ENCODE data around the gene ANKRD39.

Gene ANKRD39

DNA sequence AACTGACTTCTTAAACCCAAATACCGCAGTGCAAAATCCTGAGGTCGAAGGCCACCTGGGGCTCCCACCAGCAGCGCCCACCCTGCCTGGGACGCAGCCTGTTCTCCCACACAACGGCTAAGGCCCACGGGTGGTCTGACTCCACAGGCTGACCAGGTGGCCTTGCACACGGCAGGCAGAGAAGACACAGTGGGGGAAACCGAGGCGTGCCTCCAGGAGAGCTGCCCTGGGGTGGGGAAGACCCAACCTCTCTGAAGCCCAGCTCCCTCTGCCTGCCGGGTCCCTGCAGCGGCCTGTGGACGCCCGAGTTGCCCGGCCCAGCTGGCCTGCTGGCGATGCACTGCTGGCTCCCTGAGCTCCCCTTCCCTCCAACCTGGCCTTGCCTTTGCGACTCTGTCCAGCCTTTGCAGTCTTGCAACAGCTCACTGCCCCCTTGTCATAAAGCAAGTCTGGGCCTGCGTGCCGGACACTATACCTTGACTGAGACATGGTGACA is 21.8 kb upstream of the ANKRD39 start:
- Histone ChIP-seq H3K4me1 (ENCODE audit: control insufficient read depth in 1 of 2, insufficient read depth in 2 of 2, low read length in 2 of 2) (peaks cover 0 to 5% of the 10 kb centered on the region in 2 donors), H3K9me3 (ENCODE audit: control insufficient read depth in 1 of 2, low read length in 2 of 2) (no peaks in the 10 kb centered on the region), H3K9ac (ENCODE audit: low read depth in 1 of 2, low read length in 2 of 2) (no peak overlapping the region), H3K27ac (ENCODE audit: low read depth, low read length) (no peak overlapping the region), H3K36me3 (ENCODE audit: control insufficient read depth in 1 of 2, insufficient read depth in 2 of 2, low read length in 2 of 2) (no peaks in the 10 kb centered on the region), H3K4me3 (ENCODE audit: low read depth in 1 of 2, low read length in 2 of 2) (no peak overlapping the region), H3K27me3 (ENCODE audit: control insufficient read depth in 1 of 2, insufficient read depth in 2 of 2, low read length in 2 of 2) (no peaks in the 10 kb centered on the region)

DNA sequence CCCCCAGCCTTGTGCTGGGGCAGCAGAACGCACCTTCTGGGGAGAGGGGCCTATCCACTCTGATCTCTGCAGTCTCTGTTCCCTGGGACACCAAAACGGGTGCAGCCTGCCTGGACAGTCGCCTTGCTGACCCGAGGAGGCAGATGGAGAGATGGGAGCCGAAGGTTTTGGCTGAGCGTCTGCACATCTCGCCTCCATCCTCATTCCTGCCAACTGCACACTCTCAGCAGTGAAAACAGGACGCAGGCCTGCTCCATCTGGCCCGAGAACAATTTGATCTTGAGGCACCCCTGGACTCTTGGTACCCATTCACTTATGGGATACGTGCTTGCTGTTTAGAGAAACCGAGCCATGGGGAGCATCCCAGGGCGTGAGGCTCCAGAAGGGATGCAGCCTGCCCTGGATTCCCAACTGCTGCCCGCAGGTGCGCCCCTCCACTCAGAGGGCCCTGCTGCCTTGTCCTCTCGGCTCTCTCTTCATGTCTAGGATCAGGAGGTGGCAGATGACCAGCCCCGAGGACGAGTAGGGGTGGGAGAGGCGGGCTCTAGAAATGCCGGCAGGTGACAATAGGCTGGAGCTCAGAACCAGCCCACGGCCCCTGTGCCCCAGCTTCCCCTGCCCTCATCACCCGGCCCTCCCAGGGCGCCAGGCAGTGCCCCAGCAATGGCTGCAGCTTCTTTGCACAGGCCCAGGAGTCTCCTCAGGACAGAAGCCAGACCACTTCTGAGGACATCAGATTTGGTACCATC is 21.2 kb upstream of the ANKRD39 start:
- no peak overlapping the region for H3K27ac ChIP-seq (ENCODE audit: low read depth, low read length)
- no peak overlapping the region for H3K9ac ChIP-seq (ENCODE audit: low read depth in 1 of 2, low read length in 2 of 2)
- H3K4me3 ChIP-seq (ENCODE audit: low read depth in 1 of 2, low read length in 2 of 2): no peak overlapping the region
- no peaks in the 10 kb centered on the region for H3K36me3 ChIP-seq (ENCODE audit: control insufficient read depth in 1 of 2, insufficient read depth in 2 of 2, low read length in 2 of 2)
- H3K4me1 ChIP-seq (ENCODE audit: control insufficient read depth in 1 of 2, insufficient read depth in 2 of 2, low read length in 2 of 2): peaks cover 0 to 9% of the 10 kb centered on the region in 2 donors
- H3K9me3 ChIP-seq (ENCODE audit: control insufficient read depth in 1 of 2, low read length in 2 of 2): no peaks in the 10 kb centered on the region
- H3K27me3 ChIP-seq (ENCODE audit: control insufficient read depth in 1 of 2, insufficient read depth in 2 of 2, low read length in 2 of 2): no peaks in the 10 kb centered on the region

DNA sequence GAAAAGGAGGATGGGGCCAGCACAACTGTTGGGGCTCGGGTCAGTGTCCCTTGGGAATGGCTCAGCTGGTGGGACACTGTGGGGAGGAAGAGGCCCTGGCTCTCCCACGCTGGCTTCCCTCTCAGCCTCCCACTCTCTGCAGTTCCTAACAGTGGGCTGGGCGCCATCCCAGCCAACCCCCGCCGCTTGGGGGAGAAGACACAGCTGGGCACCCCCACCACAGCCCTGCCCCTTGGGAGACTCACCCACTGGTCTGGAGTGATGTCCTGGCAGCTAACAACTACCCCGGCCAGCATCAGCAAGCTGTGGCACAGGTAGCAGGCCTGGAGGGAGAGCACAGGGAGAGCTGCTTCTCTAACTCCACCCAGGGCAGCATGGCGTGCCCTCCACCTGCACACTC is 20.4 kb upstream of the ANKRD39 start:
- H3K9ac ChIP-seq (ENCODE audit: low read depth in 1 of 2, low read length in 2 of 2): no peak overlapping the region
- no peak overlapping the region for H3K27ac ChIP-seq (ENCODE audit: low read depth, low read length)
- peaks cover 0 to 12% of the 10 kb centered on the region in 2 donors for H3K4me1 ChIP-seq (ENCODE audit: control insufficient read depth in 1 of 2, insufficient read depth in 2 of 2, low read length in 2 of 2)
- no peaks in the 10 kb centered on the region for H3K9me3 ChIP-seq (ENCODE audit: control insufficient read depth in 1 of 2, low read length in 2 of 2)
- H3K4me3 ChIP-seq (ENCODE audit: low read depth in 1 of 2, low read length in 2 of 2): no peak overlapping the region
- no peaks in the 10 kb centered on the region for H3K36me3 ChIP-seq (ENCODE audit: control insufficient read depth in 1 of 2, insufficient read depth in 2 of 2, low read length in 2 of 2)
- H3K27me3 ChIP-seq (ENCODE audit: control insufficient read depth in 1 of 2, insufficient read depth in 2 of 2, low read length in 2 of 2): no peaks in the 10 kb centered on the region

DNA sequence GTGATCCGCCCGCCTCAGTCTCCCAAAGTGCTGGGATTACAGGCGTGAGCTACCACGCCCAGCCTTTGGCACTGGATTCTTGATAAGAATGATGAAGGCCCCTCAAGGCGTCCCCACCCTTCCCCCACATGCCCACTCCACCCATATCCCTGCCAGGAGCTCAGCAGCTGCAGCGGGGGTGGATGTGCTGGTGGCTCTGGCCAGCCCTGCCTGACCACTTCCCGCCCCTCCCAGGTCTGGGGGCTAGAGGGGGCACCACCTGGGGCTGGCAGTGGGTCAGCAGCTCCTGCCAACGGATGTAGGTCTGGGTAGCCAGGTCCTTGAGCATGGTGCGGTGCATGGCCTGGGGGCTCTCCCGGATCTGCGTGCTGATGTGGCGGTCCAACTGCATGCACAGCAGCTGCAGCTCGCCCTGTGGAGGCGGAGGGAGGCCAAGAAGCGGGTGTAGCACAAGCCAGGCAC is 19.8 kb upstream of the ANKRD39 start:
- Histone ChIP-seq H3K9ac (ENCODE audit: low read depth in 1 of 2, low read length in 2 of 2) (no peak overlapping the region), H3K4me1 (ENCODE audit: control insufficient read depth in 1 of 2, insufficient read depth in 2 of 2, low read length in 2 of 2) (peaks cover 0 to 12% of the 10 kb centered on the region in 2 donors), H3K27me3 (ENCODE audit: control insufficient read depth in 1 of 2, insufficient read depth in 2 of 2, low read length in 2 of 2) (no peaks in the 10 kb centered on the region), H3K4me3 (ENCODE audit: low read depth in 1 of 2, low read length in 2 of 2) (no peak overlapping the region), H3K27ac (ENCODE audit: low read depth, low read length) (no peak overlapping the region), H3K9me3 (ENCODE audit: control insufficient read depth in 1 of 2, low read length in 2 of 2) (no peaks in the 10 kb centered on the region), H3K36me3 (ENCODE audit: control insufficient read depth in 1 of 2, insufficient read depth in 2 of 2, low read length in 2 of 2) (no peaks in the 10 kb centered on the region)

DNA sequence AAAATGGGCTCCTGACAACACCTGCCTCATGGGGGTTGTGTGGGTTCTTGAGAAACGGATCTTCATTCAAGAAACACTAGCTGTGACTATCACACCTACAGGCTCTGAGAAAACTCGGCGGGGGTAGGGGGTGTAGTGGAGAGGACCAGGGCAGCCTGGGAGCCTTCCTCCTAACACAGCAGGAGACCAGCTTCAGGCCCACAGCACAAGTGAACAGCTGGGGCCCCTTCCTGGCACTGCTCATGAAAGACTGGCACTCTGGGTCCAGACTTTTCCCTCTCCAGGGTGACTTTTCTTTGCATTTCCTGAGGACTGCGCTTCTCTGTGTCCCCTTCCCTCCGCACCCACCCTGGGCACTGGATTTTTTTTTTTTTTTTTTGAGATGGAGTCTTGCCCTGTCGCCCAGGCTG is 19.2 kb upstream of the ANKRD39 start:
- H3K36me3 ChIP-seq (ENCODE audit: control insufficient read depth in 1 of 2, insufficient read depth in 2 of 2, low read length in 2 of 2): no peaks in the 10 kb centered on the region
- peaks cover 0 to 12% of the 10 kb centered on the region in 2 donors for H3K4me1 ChIP-seq (ENCODE audit: control insufficient read depth in 1 of 2, insufficient read depth in 2 of 2, low read length in 2 of 2)
- H3K9me3 ChIP-seq (ENCODE audit: control insufficient read depth in 1 of 2, low read length in 2 of 2): no peaks in the 10 kb centered on the region
- H3K9ac ChIP-seq (ENCODE audit: low read depth in 1 of 2, low read length in 2 of 2): no peak overlapping the region
- H3K27ac ChIP-seq (ENCODE audit: low read depth, low read length): no peak overlapping the region
- H3K4me3 ChIP-seq (ENCODE audit: low read depth in 1 of 2, low read length in 2 of 2): no peak overlapping the region
- no peaks in the 10 kb centered on the region for H3K27me3 ChIP-seq (ENCODE audit: control insufficient read depth in 1 of 2, insufficient read depth in 2 of 2, low read length in 2 of 2)

DNA sequence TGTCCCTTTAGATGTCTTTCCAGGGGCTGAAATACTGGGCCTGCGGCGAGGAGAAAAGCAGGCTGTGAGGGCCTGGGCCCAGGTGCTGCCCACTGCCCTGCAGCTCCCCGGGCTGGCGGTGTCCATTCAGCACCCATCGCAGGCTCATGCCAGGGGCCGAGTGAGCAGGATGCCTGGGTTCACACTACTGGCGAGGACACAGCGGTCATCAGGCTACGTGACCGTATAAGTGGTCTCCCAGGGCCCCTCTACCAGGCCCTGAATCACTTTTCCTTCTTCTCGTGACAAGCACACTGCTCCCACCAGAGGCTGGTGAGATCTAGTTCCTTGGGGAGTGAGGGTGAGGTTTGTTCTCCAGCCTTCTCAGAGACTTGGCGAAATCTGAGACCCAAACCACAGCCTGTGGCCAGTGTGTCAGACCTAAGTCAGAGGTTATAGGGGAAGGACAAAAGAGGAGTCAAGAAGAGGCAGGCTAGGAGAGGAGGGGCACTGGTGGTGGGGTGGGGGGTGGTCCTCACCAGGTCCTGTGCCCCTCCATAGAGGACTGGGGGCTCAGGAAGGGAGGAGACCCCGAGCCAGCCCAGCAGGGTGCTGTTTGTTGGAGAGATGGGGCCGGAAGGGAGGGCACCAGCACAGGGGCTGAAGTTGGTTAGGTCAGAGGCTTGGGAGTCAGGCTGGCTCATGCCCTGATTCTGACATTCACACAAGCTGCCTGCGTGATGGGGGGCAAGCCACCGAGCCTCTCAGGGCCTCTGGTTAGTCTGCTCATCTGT is 18.6 kb upstream of the ANKRD39 start:
- Histone ChIP-seq H3K27ac (ENCODE audit: low read depth, low read length) (no peak overlapping the region), H3K9ac (ENCODE audit: low read depth in 1 of 2, low read length in 2 of 2) (no peak overlapping the region), H3K36me3 (ENCODE audit: control insufficient read depth in 1 of 2, insufficient read depth in 2 of 2, low read length in 2 of 2) (no peaks in the 10 kb centered on the region), H3K9me3 (ENCODE audit: control insufficient read depth in 1 of 2, low read length in 2 of 2) (no peaks in the 10 kb centered on the region), H3K4me1 (ENCODE audit: control insufficient read depth in 1 of 2, insufficient read depth in 2 of 2, low read length in 2 of 2) (peaks cover 0 to 12% of the 10 kb centered on the region in 2 donors), H3K27me3 (ENCODE audit: control insufficient read depth in 1 of 2, insufficient read depth in 2 of 2, low read length in 2 of 2) (no peaks in the 10 kb centered on the region), H3K4me3 (ENCODE audit: low read depth in 1 of 2, low read length in 2 of 2) (no peak overlapping the region)

DNA sequence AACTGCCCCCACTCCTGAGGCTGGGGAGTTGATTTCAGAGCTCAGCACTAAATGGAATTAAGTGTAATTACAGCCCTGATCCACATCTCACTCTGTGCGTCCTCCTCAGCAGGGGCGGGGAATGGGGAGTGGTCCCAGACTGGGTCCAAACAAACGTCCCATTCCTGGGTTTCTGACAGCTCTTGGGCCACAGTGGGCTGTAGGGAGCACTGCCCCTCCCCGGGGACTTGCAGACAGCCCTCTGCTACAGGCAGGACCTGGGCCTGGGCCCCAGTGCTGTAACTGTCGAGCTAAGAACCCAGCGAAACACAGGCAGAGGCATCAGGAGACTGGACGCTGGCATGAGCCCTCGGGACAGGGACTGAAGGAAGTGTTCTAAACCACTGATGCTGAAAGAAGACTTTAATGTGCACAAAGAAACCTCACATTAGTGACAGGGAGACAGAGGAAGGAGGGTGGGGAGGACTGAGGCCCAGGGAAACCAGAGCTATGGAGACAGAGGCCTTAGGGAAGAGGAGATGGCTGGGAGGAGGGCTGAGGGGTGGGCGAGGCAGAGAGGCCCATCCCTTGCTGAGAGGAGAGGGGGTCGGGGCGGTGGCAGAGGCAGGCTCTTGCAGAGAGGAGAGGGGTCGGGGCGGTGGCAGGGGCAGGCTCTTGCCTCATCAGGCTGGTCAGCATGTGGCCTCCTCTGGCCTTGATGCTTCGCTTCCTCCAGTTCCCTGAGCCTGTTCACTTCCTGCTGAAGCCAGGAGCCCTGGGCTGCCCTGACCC is 17.9 kb upstream of the ANKRD39 start:
- Histone ChIP-seq H3K9me3 (ENCODE audit: control insufficient read depth in 1 of 2, low read length in 2 of 2) (no peaks in the 10 kb centered on the region), H3K27me3 (ENCODE audit: control insufficient read depth in 1 of 2, insufficient read depth in 2 of 2, low read length in 2 of 2) (peaks cover 2 to 4% of the 10 kb centered on the region in 2 donors), H3K27ac (ENCODE audit: low read depth, low read length) (no peak overlapping the region), H3K4me3 (ENCODE audit: low read depth in 1 of 2, low read length in 2 of 2) (no peak overlapping the region), H3K4me1 (ENCODE audit: control insufficient read depth in 1 of 2, insufficient read depth in 2 of 2, low read length in 2 of 2) (peaks cover 5 to 19% of the 10 kb centered on the region in 2 donors), H3K9ac (ENCODE audit: low read depth in 1 of 2, low read length in 2 of 2) (no peak overlapping the region), H3K36me3 (ENCODE audit: control insufficient read depth in 1 of 2, insufficient read depth in 2 of 2, low read length in 2 of 2) (no peaks in the 10 kb centered on the region)

DNA sequence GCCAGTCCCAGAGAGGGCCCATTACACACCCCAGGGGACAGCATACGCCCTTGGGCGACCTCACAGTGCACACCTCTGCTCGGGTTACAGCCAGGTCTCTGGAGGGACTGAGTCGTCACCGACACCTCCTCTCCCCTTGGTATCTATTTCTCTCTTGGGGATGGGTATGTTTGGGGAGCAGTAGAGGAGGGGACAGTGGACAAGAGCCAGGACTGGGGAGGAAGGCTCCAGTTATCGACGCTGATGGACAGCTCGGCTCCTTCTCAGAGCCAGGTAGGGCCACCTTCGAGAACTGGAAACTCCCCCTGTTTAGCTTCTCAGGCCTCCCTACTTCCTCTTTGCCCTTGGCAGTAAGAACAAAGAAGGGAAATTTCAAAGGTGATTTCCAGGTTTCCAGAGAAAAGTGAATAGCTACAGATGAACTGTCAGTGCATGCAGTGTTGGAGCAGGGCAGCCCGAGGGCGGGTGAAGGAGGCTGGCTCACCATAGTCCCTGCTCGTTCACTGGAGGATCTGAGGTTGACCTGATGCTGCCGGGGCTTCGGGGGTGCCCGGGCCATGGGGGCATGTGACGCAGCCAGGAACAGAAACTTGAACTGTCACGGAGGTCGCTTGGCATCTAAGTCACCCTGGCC is 16.5 kb upstream of the ANKRD39 start:
- Histone ChIP-seq H3K4me1 (ENCODE audit: control insufficient read depth in 1 of 2, insufficient read depth in 2 of 2, low read length in 2 of 2) (peaks cover 9 to 24% of the 10 kb centered on the region in 2 donors), H3K27ac (ENCODE audit: low read depth, low read length) (no peak overlapping the region), H3K9me3 (ENCODE audit: control insufficient read depth in 1 of 2, low read length in 2 of 2) (no peaks in the 10 kb centered on the region), H3K9ac (ENCODE audit: low read depth in 1 of 2, low read length in 2 of 2) (no peak overlapping the region), H3K36me3 (ENCODE audit: control insufficient read depth in 1 of 2, insufficient read depth in 2 of 2, low read length in 2 of 2) (no peaks in the 10 kb centered on the region), H3K27me3 (ENCODE audit: control insufficient read depth in 1 of 2, insufficient read depth in 2 of 2, low read length in 2 of 2) (peaks cover 4 to 7% of the 10 kb centered on the region in 2 donors), H3K4me3 (ENCODE audit: low read depth in 1 of 2, low read length in 2 of 2) (no peak overlapping the region)

DNA sequence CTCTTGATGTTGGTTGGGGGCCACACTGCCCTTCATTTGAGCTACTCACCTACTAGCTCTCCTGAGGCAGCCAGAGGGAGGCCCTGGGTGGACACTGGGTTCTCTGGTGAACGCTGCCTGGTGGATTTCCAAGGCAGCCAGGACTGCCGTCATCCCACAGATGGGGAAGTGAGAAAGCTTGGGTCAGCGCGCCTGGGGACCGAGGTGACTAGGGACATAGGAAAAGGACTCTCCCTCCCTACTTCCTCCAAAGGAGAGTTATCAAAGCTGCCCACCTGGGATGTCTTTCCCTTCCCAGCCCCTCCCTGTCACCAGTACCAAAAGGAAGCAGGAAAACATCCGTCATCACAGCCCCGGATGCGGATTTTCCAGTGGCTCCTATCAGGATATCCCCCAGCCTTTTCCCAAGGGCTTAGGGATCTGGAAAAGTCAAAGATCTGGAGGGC is 15.9 kb upstream of the ANKRD39 start:
- Histone ChIP-seq H3K4me3 (ENCODE audit: low read depth in 1 of 2, low read length in 2 of 2) (no peak overlapping the region), H3K4me1 (ENCODE audit: control insufficient read depth in 1 of 2, insufficient read depth in 2 of 2, low read length in 2 of 2) (peaks cover 9 to 24% of the 10 kb centered on the region in 2 donors), H3K27me3 (ENCODE audit: control insufficient read depth in 1 of 2, insufficient read depth in 2 of 2, low read length in 2 of 2) (peaks cover 4 to 7% of the 10 kb centered on the region in 2 donors), H3K9ac (ENCODE audit: low read depth in 1 of 2, low read length in 2 of 2) (no peak overlapping the region), H3K27ac (ENCODE audit: low read depth, low read length) (no peak overlapping the region), H3K36me3 (ENCODE audit: control insufficient read depth in 1 of 2, insufficient read depth in 2 of 2, low read length in 2 of 2) (no peaks in the 10 kb centered on the region), H3K9me3 (ENCODE audit: control insufficient read depth in 1 of 2, low read length in 2 of 2) (no peaks in the 10 kb centered on the region)
